K562 (cell line): ENCODE results near the gene TCF3. TPM values are rescaled to one million over a fixed set of nuclear protein-coding genes. Genes with fewer than 3 reads are reported as not detected.

Source experiments
- ARHGAP35 ChIP-seq: fragments of 450-650 bp; IDR thresholded peaks from 2 replicates; pipeline ENCODE4 v1.6.1; 2018; ENCODE audit not compliant: partially characterized antibody
- FOXP1 ChIP-seq: sonication (generic); formaldehyde crosslinking; IDR thresholded peaks from 2 replicates; pipeline ENCODE4 v1.8.0; 2022; ENCODE audit warnings: mild to moderate bottlenecking, missing genetic modification reagents
- KAT7 ChIP-seq: sonication (generic); formaldehyde crosslinking; IDR thresholded peaks from 2 replicates; pipeline ENCODE4 v1.8.0; 2022; ENCODE audit warnings: missing genetic modification reagents, mild to moderate bottlenecking, borderline replicate concordance
- KLF1 ChIP-seq: fragments of 450-650 bp; IDR thresholded peaks from 2 replicates; pipeline ENCODE4 v1.6.1; 2016; ENCODE audit warnings: missing genetic modification characterization, missing compliant biosample characterization
- MEIS2 ChIP-seq: fragments of 450-650 bp; IDR thresholded peaks from 2 replicates; pipeline ENCODE4 v1.6.1; 2014; ENCODE audit warnings: mild to moderate bottlenecking; ENCODE audit not compliant: partially characterized antibody
- NCOA1 ChIP-seq: fragments of 450-650 bp; IDR thresholded peaks from 2 replicates; pipeline ENCODE4 v1.6.1; 2016; ENCODE audit warnings: low read depth
- NCOR1 ChIP-seq: fragments of 450-650 bp; IDR thresholded peaks from 2 replicates; pipeline ENCODE4 v1.6.1; 2016; ENCODE audit warnings: mild to moderate bottlenecking, moderate library complexity
- NFIX ChIP-seq: fragments of 250-450 bp; sonication (Bioruptor Pico); IDR thresholded peaks from 2 replicates; pipeline ENCODE4 v1.4.0; 2020; ENCODE audit warnings: low read depth, mild to moderate bottlenecking, moderate library complexity
- ZBTB1 ChIP-seq: sonication (generic); formaldehyde crosslinking; IDR thresholded peaks from 2 replicates; pipeline ENCODE4 v1.8.1; 2023; ENCODE audit warnings: missing genetic modification reagents, low read depth, mild to moderate bottlenecking, borderline replicate concordance
- ZNF766 ChIP-seq: fragments of 200-800 bp; sonication (Bioruptor generic); conservative IDR thresholded peaks from 2 replicates; pipeline ENCODE4 v1.6.1; 2016; ENCODE audit warnings: missing genetic modification characterization, missing compliant biosample characterization
- polyA plus RNA-seq, 8 experiments: library from polyadenylated mRNA; depleted of rRNA in 4 of 8; stranded (reverse) in 5 of 8; unstranded in 3 of 8; fragments of >200 nt; fragmentation: Nextera tagmentation in 2 of 8; fragmentation: Illumina TruSeq in 1 of 8; extraction: Ambion mirVana in 2 of 8; extraction: Trizol in 1 of 8; gene quantifications; 2 replicates each; pipeline versions ENCODE4 v1.2.1 to v1.2.3, GENCODE V29; 2011 to 2014; ENCODE audit warnings: inconsistent platforms in 1 of 8, missing spikeins in 1 of 8
- total RNA-seq, 7 experiments: library from RNA; depleted of rRNA in 6 of 7; stranded (reverse); fragments of >200 nt in 6 of 7; fragmentation: Illumina TruSeq in 2 of 7; extraction: Trizol in 2 of 7; gene quantifications; 2 replicates each; pipeline versions ENCODE4 v1.2.1 to v1.2.3, GENCODE V29; 2011 to 2021; ENCODE audit warnings: low replicate concordance in 1 of 7
- TF ChIP-seq, protein P1 (sequence below): sonication (generic); formaldehyde crosslinking; IDR thresholded peaks from 2 replicates; pipeline ENCODE4 v1.4.0; 2020; ENCODE audit warnings: mild to moderate bottlenecking, missing genetic modification reagents
- TF ChIP-seq, protein P2 (sequence below): sonication (generic); formaldehyde crosslinking; IDR thresholded peaks from 2 replicates; pipeline ENCODE4 v1.8.0; 2023; ENCODE audit warnings: mild to moderate bottlenecking, missing genetic modification reagents
- TF ChIP-seq, protein P3 (sequence below): fragments of 250-450 bp; sonication (Bioruptor Pico); IDR thresholded peaks from 2 replicates; pipeline ENCODE4 v1.5.0; 2022; ENCODE audit warnings: mild to moderate bottlenecking
- TF ChIP-seq, protein P4 (sequence below): fragments of 250-450 bp; sonication (Bioruptor Pico); IDR thresholded peaks from 2 replicates; pipeline ENCODE4 v1.4.0; 2020; ENCODE audit warnings: mild to moderate bottlenecking, moderate library complexity, borderline replicate concordance

The TCF3 gene
- total and polyA plus RNA-seq, 9 of the 15 experiments (the other 6 are each of a cell fraction or from before 2014, with no cell fraction given), result 5.6 to 259 (median 84.0) TPM

DNA sequence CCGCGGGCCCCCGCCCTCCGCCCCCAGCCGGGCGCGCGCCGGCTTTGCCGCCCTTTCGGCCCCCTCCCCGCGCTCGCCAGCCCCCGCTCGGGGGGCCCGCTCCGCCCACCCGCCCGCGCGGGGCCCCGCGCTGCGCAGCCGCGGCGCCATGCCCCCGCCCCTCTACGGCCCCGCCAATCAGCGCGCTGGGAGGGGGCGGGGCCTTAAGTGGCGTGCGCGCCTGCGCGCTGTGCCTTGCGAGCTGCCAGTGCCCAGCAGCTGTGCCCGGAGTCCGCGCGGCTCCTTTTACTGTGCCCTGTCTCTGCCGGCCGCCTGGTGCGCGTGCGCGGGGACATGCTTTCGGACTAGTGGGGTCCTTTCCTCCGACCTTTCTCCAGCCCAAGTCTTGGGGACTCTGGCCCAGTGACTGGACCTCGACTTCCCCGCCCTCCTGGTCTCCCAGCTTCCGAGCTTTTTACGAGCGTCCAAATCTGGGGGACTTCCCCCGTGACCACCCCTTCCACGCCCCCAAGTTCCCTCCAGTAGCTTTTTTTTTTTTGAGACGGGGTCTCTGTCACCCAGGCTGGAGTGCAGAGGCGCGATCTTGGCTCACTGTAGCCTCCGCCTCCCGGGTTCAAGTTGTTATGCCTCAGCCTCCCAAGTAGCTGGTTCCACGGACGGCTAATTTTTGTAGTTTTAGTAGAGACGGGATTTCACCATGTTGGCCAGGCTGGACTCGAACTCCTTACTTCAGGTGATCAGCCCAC lies 59.5 kb downstream of the TCF3 start, which contains the start of gene MBD3 (continued):
- TF ChIP-seq KAT7 (CRISPR knock-in tag) (no peak), KLF1 (no peak), ZBTB1 (CRISPR knock-in tag) (no peak), ARHGAP35 (no peak), FOXP1 (no peak), NCOR1 (no peak), ZNF766 (CRISPR knock-in tag) (no peak), NCOA1 (no peak), NFIX (CRISPR knock-in tag) (no peak), MEIS2 (peak; percentile 71)
- TF ChIP-seq, protein P1, sequence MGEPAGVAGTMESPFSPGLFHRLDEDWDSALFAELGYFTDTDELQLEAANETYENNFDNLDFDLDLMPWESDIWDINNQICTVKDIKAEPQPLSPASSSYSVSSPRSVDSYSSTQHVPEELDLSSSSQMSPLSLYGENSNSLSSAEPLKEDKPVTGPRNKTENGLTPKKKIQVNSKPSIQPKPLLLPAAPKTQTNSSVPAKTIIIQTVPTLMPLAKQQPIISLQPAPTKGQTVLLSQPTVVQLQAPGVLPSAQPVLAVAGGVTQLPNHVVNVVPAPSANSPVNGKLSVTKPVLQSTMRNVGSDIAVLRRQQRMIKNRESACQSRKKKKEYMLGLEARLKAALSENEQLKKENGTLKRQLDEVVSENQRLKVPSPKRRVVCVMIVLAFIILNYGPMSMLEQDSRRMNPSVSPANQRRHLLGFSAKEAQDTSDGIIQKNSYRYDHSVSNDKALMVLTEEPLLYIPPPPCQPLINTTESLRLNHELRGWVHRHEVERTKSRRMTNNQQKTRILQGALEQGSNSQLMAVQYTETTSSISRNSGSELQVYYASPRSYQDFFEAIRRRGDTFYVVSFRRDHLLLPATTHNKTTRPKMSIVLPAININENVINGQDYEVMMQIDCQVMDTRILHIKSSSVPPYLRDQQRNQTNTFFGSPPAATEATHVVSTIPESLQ (CRISPR knock-in tag), result no peak
- TF ChIP-seq, protein P2, sequence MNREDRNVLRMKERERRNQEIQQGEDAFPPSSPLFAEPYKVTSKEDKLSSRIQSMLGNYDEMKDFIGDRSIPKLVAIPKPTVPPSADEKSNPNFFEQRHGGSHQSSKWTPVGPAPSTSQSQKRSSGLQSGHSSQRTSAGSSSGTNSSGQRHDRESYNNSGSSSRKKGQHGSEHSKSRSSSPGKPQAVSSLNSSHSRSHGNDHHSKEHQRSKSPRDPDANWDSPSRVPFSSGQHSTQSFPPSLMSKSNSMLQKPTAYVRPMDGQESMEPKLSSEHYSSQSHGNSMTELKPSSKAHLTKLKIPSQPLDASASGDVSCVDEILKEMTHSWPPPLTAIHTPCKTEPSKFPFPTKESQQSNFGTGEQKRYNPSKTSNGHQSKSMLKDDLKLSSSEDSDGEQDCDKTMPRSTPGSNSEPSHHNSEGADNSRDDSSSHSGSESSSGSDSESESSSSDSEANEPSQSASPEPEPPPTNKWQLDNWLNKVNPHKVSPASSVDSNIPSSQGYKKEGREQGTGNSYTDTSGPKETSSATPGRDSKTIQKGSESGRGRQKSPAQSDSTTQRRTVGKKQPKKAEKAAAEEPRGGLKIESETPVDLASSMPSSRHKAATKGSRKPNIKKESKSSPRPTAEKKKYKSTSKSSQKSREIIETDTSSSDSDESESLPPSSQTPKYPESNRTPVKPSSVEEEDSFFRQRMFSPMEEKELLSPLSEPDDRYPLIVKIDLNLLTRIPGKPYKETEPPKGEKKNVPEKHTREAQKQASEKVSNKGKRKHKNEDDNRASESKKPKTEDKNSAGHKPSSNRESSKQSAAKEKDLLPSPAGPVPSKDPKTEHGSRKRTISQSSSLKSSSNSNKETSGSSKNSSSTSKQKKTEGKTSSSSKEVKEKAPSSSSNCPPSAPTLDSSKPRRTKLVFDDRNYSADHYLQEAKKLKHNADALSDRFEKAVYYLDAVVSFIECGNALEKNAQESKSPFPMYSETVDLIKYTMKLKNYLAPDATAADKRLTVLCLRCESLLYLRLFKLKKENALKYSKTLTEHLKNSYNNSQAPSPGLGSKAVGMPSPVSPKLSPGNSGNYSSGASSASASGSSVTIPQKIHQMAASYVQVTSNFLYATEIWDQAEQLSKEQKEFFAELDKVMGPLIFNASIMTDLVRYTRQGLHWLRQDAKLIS, result no peak
- TF ChIP-seq, protein P3, sequence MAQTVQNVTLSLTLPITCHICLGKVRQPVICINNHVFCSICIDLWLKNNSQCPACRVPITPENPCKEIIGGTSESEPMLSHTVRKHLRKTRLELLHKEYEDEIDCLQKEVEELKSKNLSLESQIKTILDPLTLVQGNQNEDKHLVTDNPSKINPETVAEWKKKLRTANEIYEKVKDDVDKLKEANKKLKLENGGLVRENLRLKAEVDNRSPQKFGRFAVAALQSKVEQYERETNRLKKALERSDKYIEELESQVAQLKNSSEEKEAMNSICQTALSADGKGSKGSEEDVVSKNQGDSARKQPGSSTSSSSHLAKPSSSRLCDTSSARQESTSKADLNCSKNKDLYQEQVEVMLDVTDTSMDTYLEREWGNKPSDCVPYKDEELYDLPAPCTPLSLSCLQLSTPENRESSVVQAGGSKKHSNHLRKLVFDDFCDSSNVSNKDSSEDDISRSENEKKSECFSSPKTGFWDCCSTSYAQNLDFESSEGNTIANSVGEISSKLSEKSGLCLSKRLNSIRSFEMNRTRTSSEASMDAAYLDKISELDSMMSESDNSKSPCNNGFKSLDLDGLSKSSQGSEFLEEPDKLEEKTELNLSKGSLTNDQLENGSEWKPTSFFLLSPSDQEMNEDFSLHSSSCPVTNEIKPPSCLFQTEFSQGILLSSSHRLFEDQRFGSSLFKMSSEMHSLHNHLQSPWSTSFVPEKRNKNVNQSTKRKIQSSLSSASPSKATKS, result no peak
- TF ChIP-seq, protein P4, sequence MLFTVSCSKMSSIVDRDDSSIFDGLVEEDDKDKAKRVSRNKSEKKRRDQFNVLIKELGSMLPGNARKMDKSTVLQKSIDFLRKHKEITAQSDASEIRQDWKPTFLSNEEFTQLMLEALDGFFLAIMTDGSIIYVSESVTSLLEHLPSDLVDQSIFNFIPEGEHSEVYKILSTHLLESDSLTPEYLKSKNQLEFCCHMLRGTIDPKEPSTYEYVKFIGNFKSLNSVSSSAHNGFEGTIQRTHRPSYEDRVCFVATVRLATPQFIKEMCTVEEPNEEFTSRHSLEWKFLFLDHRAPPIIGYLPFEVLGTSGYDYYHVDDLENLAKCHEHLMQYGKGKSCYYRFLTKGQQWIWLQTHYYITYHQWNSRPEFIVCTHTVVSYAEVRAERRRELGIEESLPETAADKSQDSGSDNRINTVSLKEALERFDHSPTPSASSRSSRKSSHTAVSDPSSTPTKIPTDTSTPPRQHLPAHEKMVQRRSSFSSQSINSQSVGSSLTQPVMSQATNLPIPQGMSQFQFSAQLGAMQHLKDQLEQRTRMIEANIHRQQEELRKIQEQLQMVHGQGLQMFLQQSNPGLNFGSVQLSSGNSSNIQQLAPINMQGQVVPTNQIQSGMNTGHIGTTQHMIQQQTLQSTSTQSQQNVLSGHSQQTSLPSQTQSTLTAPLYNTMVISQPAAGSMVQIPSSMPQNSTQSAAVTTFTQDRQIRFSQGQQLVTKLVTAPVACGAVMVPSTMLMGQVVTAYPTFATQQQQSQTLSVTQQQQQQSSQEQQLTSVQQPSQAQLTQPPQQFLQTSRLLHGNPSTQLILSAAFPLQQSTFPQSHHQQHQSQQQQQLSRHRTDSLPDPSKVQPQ (CRISPR knock-in tag), result no peak
